ENCODE results near the gene ATP5F1C. TPM values are rescaled to one million over a fixed set of nuclear protein-coding genes. Genes with fewer than 3 reads are reported as not detected.

Gene ATP5F1C
- total and polyA plus RNA-seq, 10 of the 15 experiments (the other 5 are each of a cell fraction or from before 2014, with no cell fraction given), result 307 to 978 (median 454) TPM

GRCh38 chr10:7811000-7811399, 23.0 kb downstream of the ATP5F1C start:
- Histone ChIP-seq H3K4me3 (no peak overlapping the region), H3K27me3 (replicated peaks in 1 of 2; ENCODE audit: control insufficient read depth in 2 of 2, insufficient read depth in 2 of 2, low read length in 1 of 2) (peaks cover 0 to 2% of the 10 kb centered on the region in 2 experiments; a peak in 1 of 4 replicates), H3K9ac (ENCODE audit: control insufficient read depth, insufficient read depth, low read length) (no peak overlapping the region), H2AFZ (ENCODE audit: control insufficient read depth, low read depth, low read length) (no peak overlapping the region), H3K4me2 (ENCODE audit: control insufficient read depth, insufficient read depth) (no peak overlapping the region), H4K20me1 (ENCODE audit: control insufficient read depth, insufficient read depth) (no peaks in the 10 kb centered on the region), H3K79me2 (ENCODE audit: control insufficient read depth, insufficient read depth, low read length) (no peaks in the 10 kb centered on the region), H3K36me3 (ENCODE audit: control insufficient read depth in 2 of 2, insufficient read depth in 2 of 2, low read length in 1 of 2) (peaks cover 0 to 19% of the 10 kb centered on the region in 2 experiments), H3K27ac (ENCODE audit: control insufficient read depth, insufficient read depth) (no peak overlapping the region), H3K9me3 (replicated peaks; ENCODE audit: control insufficient read depth, insufficient read depth, low read length) (no peaks in the 10 kb centered on the region), H3K4me1 (ENCODE audit: control insufficient read depth, insufficient read depth, low read length) (no peaks in the 10 kb centered on the region)
- SMC1A ChIA-PET (ENCODE audit: uncharacterized antibody, unreplicated experiment), result interaction anchor here (0.6 to 0.8 kb wide), 3 partner anchors 19 to 45 kb away, joined by 3 read pairs; no protein-coding TSS in a partner anchor
- CTCF ChIA-PET, result no interaction called here
- BruUV-seq (replicated peaks), result no TSS peak
- POLR2A ChIA-PET, result interaction anchor here (3.1 kb wide), 1 partner anchor 8 kb away, joined by 16 read pairs; the partner anchor contains the start of gene TAF3
- WGBS (ENCODE audit: insufficient coverage, insufficient replicate concordance, low lambda C conversion rate, missing lambda C conversion rate), result 94% methylated on average over 5 of the region's 5 CpGs
- DNase-seq (ENCODE audit: low read depth, low spot score), result no peak
- FAIRE-seq, result no peak
- in situ Hi-C loops (cut with MboI), result no loop called here
- intact Hi-C loops (cut with micrococcal nuclease; ENCODE audit: unreplicated experiment), result no loop called here
- RAD21 ChIA-PET (ENCODE audit: unreplicated experiment), result no interaction called here
- no peak for ATAC-seq
- TF ChIP-seq MEF2B (IDR thresholded peaks at IDR 0.05; ENCODE audit: partially characterized antibody, poor library complexity, severe bottlenecking) (no peak), YY1 (IDR thresholded peaks at IDR 0.05; ENCODE audit: low read depth, low read length) (no peak), NFYB (IDR thresholded peaks at IDR 0.05; ENCODE audit: insufficient read depth, low read depth, low read length) (no peak), ATF7 (IDR thresholded peaks at IDR 0.05; ENCODE audit: low read depth) (no peak), HDAC6 (IDR thresholded peaks at IDR 0.05; ENCODE audit: unreplicated experiment) (no peak), ZNF622 (IDR thresholded peaks at IDR 0.05) (no peak), CUX1 (IDR thresholded peaks at IDR 0.05; ENCODE audit: insufficient replicate concordance, low read depth, low read length) (no peak), ESRRA (IDR thresholded peaks at IDR 0.05; ENCODE audit: low read length) (no peak), ASH2L (IDR thresholded peaks at IDR 0.05; ENCODE audit: borderline replicate concordance, low read depth) (no peak), CHD2 (IDR thresholded peaks at IDR 0.05; ENCODE audit: borderline replicate concordance, low read depth, low read length) (no peak), TARDBP (IDR thresholded peaks at IDR 0.05; ENCODE audit: borderline replicate concordance) (no peak), CTCF (IDR thresholded peaks at IDR 0.05 in 2 of 3, conservative IDR thresholded peaks at IDR 0.05 in 1 of 3; ENCODE audit: control insufficient read depth in 2 of 3, extremely low read depth in 1 of 3, insufficient read depth in 1 of 3, low read depth in 3 of 3, low read length in 3 of 3) (no peak), STAT1 (conservative IDR thresholded peaks at IDR 0.05) (no peak), TAF1 (IDR thresholded peaks at IDR 0.05; ENCODE audit: borderline replicate concordance, low read depth, low read length) (no peak), NR2F1 (conservative IDR thresholded peaks at IDR 0.05) (no peak), ATF3 (IDR thresholded peaks at IDR 0.05; ENCODE audit: borderline replicate concordance, extremely low read depth, low read depth, low read length) (no peak)
